ENCODE results near the gene CCHCR1.
A peak's percentile ranks its signal among the peaks of the same experiment; 100 is the strongest.

The CCHCR1 gene

GRCh38 chr6:31158863-31159855 lies 1.6 kb upstream of the CCHCR1 start:
- TF ChIP-seq CTCF (IDR thresholded peaks at IDR 0.05; ENCODE audit: extremely low read depth, insufficient read depth, missing control alignments): no peak
- in situ Hi-C loops (cut with MboI; ENCODE audit: low pct_unique_long_range_greater_than_20kb, low sequenced_read_pairs, unreplicated experiment): no loop called here
- peak; percentile 47 for DNase-seq (ENCODE audit: low spot score)

GRCh38 chr6:31158140-31158862 lies 699 bp upstream of the CCHCR1 start, which contains the start of gene TCF19:
TSS of gene TCF19 (plus strand) at chr6:31158589. CDS start at chr6:31159470, 881 bp downstream.
- peak; percentile 100 for DNase-seq (ENCODE audit: low spot score)
- in situ Hi-C loops (cut with MboI; ENCODE audit: low pct_unique_long_range_greater_than_20kb, low sequenced_read_pairs, unreplicated experiment): no loop called here
- no peak for TF ChIP-seq CTCF (IDR thresholded peaks at IDR 0.05; ENCODE audit: extremely low read depth, insufficient read depth, missing control alignments)

GRCh38 chr6:31156641-31157040 lies 961 bp downstream of the CCHCR1 start:
- DNase-seq (ENCODE audit: low spot score): no peak
- in situ Hi-C loops (cut with MboI; ENCODE audit: low pct_unique_long_range_greater_than_20kb, low sequenced_read_pairs, unreplicated experiment): no loop called here
- no peak for TF ChIP-seq CTCF (IDR thresholded peaks at IDR 0.05; ENCODE audit: extremely low read depth, insufficient read depth, missing control alignments)

GRCh38 chr6:31154436-31154835 lies 3.2 kb downstream of the CCHCR1 start:
- no peak for DNase-seq (ENCODE audit: low spot score)
- in situ Hi-C loops (cut with MboI; ENCODE audit: low pct_unique_long_range_greater_than_20kb, low sequenced_read_pairs, unreplicated experiment): no loop called here
- TF ChIP-seq CTCF (IDR thresholded peaks at IDR 0.05; ENCODE audit: extremely low read depth, insufficient read depth, missing control alignments): no peak

GRCh38 chr6:31152781-31153180 lies 4.8 kb downstream of the CCHCR1 start:
- TF ChIP-seq CTCF (IDR thresholded peaks at IDR 0.05; ENCODE audit: extremely low read depth, insufficient read depth, missing control alignments): no peak
- no peak for DNase-seq (ENCODE audit: low spot score)
- in situ Hi-C loops (cut with MboI; ENCODE audit: low pct_unique_long_range_greater_than_20kb, low sequenced_read_pairs, unreplicated experiment): no loop called here

- no peak for TF ChIP-seq CTCF (IDR thresholded peaks at IDR 0.05; ENCODE audit: extremely low read depth, insufficient read depth, missing control alignments)
- no peak for DNase-seq (ENCODE audit: low spot score)
- in situ Hi-C loops (cut with MboI; ENCODE audit: low pct_unique_long_range_greater_than_20kb, low sequenced_read_pairs, unreplicated experiment): no loop called here
These were observed 7.7 kb downstream of the CCHCR1 start for GRCh38 chr6:31149827-31150447.

Data from GM13977 (cell line).